ENCODE data around the gene UTS2B.

The UTS2B gene

DNA sequence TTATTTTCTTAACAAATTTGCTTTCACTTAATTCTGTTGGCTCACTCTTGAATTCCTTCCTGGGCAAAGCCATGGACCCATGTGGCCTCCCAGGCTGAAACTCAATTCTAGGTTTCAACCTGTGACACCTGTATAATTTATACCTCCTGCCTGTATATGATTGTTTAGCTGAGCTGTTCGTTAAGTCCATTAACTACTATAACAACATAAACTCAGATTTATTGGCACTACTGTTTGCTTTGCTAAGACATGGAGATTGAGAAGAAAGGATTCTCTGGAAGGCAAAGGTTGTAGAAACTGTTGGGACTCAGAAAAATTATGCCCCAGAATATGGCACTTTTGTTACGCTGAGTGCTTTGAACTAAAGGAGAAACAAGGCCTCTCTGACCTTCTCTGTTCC lies 27.9 kb downstream of the UTS2B start:
- no peak overlapping the region for H3K4me3 ChIP-seq (replicated peaks; ENCODE audit: low read depth, low read length)
- TF ChIP-seq, protein P1, sequence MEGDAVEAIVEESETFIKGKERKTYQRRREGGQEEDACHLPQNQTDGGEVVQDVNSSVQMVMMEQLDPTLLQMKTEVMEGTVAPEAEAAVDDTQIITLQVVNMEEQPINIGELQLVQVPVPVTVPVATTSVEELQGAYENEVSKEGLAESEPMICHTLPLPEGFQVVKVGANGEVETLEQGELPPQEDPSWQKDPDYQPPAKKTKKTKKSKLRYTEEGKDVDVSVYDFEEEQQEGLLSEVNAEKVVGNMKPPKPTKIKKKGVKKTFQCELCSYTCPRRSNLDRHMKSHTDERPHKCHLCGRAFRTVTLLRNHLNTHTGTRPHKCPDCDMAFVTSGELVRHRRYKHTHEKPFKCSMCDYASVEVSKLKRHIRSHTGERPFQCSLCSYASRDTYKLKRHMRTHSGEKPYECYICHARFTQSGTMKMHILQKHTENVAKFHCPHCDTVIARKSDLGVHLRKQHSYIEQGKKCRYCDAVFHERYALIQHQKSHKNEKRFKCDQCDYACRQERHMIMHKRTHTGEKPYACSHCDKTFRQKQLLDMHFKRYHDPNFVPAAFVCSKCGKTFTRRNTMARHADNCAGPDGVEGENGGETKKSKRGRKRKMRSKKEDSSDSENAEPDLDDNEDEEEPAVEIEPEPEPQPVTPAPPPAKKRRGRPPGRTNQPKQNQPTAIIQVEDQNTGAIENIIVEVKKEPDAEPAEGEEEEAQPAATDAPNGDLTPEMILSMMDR (IDR thresholded peaks at IDR 0.05; ENCODE audit: low read depth, low read length, missing control alignments): no peak
- DNase-seq (ENCODE audit: extremely low read depth, low read depth): no peak

DNA sequence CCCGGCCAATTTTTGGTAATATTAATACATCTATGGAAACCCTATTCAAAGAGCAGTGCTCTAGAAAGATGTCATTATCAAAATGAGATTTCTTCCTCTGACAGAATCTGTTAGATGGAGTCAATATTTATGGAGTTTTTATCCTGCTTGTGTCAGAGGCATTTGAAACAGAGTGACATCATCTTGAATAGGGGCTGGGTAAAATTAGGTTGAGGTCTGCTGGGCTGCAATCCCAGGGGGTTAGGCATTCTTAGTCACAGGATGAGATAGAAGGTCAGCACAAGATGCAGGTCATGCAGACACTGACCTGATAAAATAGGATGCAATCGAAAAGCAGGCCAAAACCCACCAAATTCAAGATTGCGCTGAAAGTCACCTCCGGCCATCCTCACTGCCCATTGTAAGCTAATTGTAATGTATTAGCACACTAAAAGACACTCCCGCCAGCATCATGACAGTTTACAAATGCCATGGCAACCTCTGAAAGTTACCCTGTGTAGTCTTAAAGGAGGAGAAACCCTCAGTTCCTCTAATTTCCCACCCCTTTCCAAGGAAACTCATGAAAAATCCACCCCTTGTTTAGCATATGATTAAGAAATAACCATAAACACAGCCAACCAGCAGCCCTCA lies 28.4 kb downstream of the UTS2B start:
- no peak overlapping the region for H3K4me3 ChIP-seq (replicated peaks; ENCODE audit: low read depth, low read length)
- TF ChIP-seq, protein P1 (IDR thresholded peaks at IDR 0.05; ENCODE audit: low read depth, low read length, missing control alignments): no peak
- DNase-seq (ENCODE audit: extremely low read depth, low read depth): no peak

DNA sequence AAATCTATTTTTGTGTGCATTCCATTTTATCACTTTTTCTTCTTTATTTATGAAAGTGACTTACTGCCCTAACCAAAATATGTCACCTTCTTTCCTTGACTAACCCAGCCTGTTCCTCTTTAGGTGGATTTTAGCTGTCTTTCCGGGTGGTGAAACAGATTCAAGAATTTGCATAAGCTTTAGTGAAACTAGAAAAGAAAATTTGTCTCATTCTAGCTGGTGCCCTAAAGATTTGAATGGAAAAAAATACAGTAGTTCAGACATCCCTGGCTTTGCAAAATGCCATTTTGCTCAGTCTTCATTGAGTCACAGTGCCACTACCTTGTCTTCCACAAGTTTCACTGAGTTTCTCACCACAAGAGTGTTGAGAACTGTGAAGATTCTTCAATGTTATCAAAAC lies 29.3 kb downstream of the UTS2B start:
- TF ChIP-seq, protein P1 (IDR thresholded peaks at IDR 0.05; ENCODE audit: low read depth, low read length, missing control alignments): no peak
- no peak for DNase-seq (ENCODE audit: extremely low read depth, low read depth)

DNA sequence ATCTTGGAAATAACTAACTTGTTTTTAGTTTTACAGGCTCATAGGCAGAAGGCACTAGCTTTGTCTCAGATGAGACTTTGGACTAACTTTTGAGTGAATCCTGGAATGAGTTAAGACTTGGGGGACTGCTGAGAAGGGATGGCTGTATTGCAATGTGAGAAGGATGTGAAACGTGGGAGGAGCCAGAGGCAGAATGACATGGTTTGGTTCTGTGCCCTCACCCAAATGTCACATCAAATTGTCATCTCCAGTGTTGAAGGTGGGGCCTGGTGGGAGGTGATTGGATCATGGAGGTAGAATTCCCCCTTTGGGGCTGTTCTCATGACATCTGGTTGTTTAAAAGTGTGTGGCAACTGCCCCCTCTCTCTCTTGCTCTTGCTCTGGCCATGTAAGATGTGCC lies 29.9 kb downstream of the UTS2B start:
- no peak overlapping the region for H3K4me3 ChIP-seq (replicated peaks; ENCODE audit: low read depth, low read length)
- DNase-seq (ENCODE audit: extremely low read depth, low read depth): no peak
- TF ChIP-seq, protein P1 (IDR thresholded peaks at IDR 0.05; ENCODE audit: low read depth, low read length, missing control alignments): no peak

More for the DNA sequence above, 29.3 kb downstream of the UTS2B start:
- no peak overlapping the region for H3K4me3 ChIP-seq (replicated peaks; ENCODE audit: low read depth, low read length)

DNA sequence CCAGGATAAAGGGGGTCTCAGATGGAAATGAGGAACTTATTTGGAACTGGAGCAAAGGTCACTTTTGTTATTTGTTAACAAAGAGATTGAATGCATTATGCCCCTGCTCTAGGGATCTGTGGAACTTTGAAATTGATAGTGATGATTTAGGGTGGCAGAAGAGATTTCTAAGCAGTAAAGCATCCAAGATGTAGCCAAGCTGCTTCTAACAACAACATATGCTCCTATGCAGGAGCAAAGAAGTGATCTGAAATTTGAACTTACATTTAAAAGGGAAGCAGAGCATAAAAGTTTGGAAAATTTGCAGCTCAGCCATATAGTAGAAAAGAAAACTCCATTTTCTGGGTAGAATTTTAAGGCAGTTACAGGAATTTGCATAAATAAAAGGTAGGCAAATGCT lies 31.5 kb downstream of the UTS2B start:
- H3K4me3 ChIP-seq (replicated peaks; ENCODE audit: low read depth, low read length): no peak overlapping the region
- TF ChIP-seq, protein P1 (IDR thresholded peaks at IDR 0.05; ENCODE audit: low read depth, low read length, missing control alignments): no peak
- no peak for DNase-seq (ENCODE audit: extremely low read depth, low read depth)

DNA sequence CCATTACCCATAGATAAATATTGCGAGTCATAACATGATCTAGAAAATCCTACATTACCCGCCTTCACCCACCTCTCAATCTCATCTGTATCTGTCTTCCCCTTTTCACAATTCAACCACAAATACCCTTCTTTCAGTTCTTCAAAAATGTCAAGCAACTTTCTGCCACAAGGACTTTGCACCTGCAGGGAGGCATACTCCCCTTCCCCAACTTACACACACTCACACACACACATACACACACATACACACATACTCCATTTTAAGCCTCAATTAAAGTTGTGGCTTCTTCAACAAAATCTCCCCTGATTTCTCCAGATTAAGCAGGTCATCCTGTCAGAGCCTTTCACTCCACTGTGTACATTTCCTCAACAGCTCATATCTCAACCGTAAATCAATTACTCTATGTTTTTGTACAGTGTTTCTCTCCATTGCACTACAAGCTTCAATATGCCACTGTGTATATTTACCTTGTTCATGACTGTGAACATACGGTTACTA lies 34.2 kb downstream of the UTS2B start:
- DNase-seq (ENCODE audit: extremely low read depth, low read depth): no peak
- TF ChIP-seq, protein P1 (IDR thresholded peaks at IDR 0.05; ENCODE audit: low read depth, low read length, missing control alignments): no peak
- H3K4me3 ChIP-seq (replicated peaks; ENCODE audit: low read depth, low read length): no peak overlapping the region

DNA sequence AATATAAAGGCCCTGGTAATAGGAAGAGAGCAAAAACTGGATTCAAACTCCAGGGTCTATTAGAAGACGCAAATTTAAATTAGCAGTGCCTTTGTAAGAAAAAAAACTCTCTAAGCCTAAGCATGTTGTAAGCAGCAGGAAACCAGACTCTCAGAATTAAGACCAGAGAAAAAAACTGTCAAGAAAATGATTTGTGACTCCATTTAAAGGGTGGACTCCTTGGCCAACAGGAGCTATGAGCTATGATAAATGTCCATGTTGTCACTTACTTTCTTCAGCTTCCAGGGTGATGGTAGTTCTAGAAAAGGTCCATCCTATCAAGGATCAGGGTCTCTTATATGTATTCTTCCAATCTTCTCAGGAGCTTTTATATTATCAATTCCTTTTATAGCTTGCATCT lies 36.0 kb downstream of the UTS2B start:
- no peak overlapping the region for H3K4me3 ChIP-seq (replicated peaks; ENCODE audit: low read depth, low read length)
- TF ChIP-seq, protein P1 (IDR thresholded peaks at IDR 0.05; ENCODE audit: low read depth, low read length, missing control alignments): no peak
- no peak for DNase-seq (ENCODE audit: extremely low read depth, low read depth)
